OCI-LY7 (cell line): ENCODE measurements around the gene EMC6. TPM values are rescaled to one million over a fixed set of nuclear protein-coding genes. Genes with fewer than 3 reads are reported as not detected.

ENCODE experiments used
- BruUV-seq: library from RNA; stranded (reverse); fragments of 400-500 nt; replicated peaks from 2 replicates; lab custom pipeline; 2021; lab: Mats Ljungman, UMichigan
- CTCF ChIA-PET: fragments of 300-600 bp; sonication (Branson Sonifier 250); formaldehyde crosslinking; loops from one replicate; lab custom pipeline; 2022; ENCODE audit warnings: antibody characterized with exemption; ENCODE audit not compliant: unreplicated experiment; lab: Charles Lee
- POLR2A ChIA-PET: fragments of 300-600 bp; sonication (Branson Sonifier 250); formaldehyde crosslinking; loops from one replicate; lab custom pipeline; 2022; ENCODE audit warnings: antibody characterized with exemption; lab: Charles Lee
- DNase-seq: peaks from one replicate; pipeline ENCODE4 v3.0.0-alpha.2; 2015; ENCODE audit warnings: low spot score
- H2AFZ ChIP-seq: fragments of 200-600 bp; sonication (generic), shearing (Covaris generic); 2 replicates; pipeline ENCODE4 v1.6.1; 2014; ENCODE audit warnings: mild to moderate bottlenecking, antibody characterized with exemption, low read length, moderate library complexity
- H3K27ac ChIP-seq: fragments of 200-600 bp; sonication (generic); 2 replicates; pipeline ENCODE4 v1.5.1; 2014; ENCODE audit warnings: mixed run types, low read depth, mild to moderate bottlenecking, moderate library complexity, low read length, inconsistent platforms; ENCODE audit not compliant: poor library complexity, severe bottlenecking
- H3K36me3 ChIP-seq: fragments of 200-600 bp; sonication (generic); 2 replicates; pipeline ENCODE4 v1.6.1; 2014; ENCODE audit warnings: mild to moderate bottlenecking, antibody characterized with exemption, low read length, moderate library complexity, mixed read lengths; ENCODE audit not compliant: insufficient read depth
- H3K4me1 ChIP-seq: fragments of 200-600 bp; sonication (generic); 2 replicates; pipeline ENCODE4 v1.5.1; 2014; ENCODE audit warnings: mild to moderate bottlenecking, low read length; ENCODE audit not compliant: insufficient read depth, poor library complexity, severe bottlenecking
- H3K4me2 ChIP-seq: fragments of 200-600 bp; sonication (generic); 2 replicates; pipeline ENCODE4 v1.6.1; 2014; ENCODE audit warnings: mild to moderate bottlenecking, low read length
- H3K4me3 ChIP-seq: fragments of 200-600 bp; sonication (generic); 2 replicates; pipeline ENCODE4 v1.5.1; 2014; ENCODE audit warnings: mild to moderate bottlenecking, low read depth, low read length; ENCODE audit not compliant: poor library complexity, severe bottlenecking
- H3K79me2 ChIP-seq: fragments of 200-600 bp; sonication (generic); 2 replicates; pipeline ENCODE4 v1.6.1; 2016; ENCODE audit warnings: low read depth, mild to moderate bottlenecking, low read length, moderate library complexity, mixed read lengths; ENCODE audit not compliant: insufficient read depth
- H3K9me2 ChIP-seq: fragments of 200-600 bp; sonication (generic); 2 replicates; pipeline ENCODE4 v1.6.1; 2016; ENCODE audit warnings: mild to moderate bottlenecking, low read length, mixed read lengths; ENCODE audit not compliant: insufficient read depth
- H3K9me3 ChIP-seq: fragments of 200-600 bp; sonication (generic); 2 replicates; pipeline ENCODE4 v1.6.1; 2014; ENCODE audit warnings: mild to moderate bottlenecking, mixed run types, low read length, mixed read lengths
- H4K20me1 ChIP-seq: fragments of 200-600 bp; sonication (generic); 2 replicates; pipeline ENCODE4 v1.6.1; 2014; ENCODE audit warnings: mild to moderate bottlenecking, antibody characterized with exemption, low read length, moderate library complexity, mixed read lengths; ENCODE audit not compliant: insufficient read depth
- EZH2phosphoT487 ChIP-seq: fragments of 200-600 bp; sonication (generic); IDR thresholded peaks from 2 replicates; pipeline ENCODE4 v1.6.1; 2018; ENCODE audit warnings: low read depth, borderline replicate concordance, mild to moderate bottlenecking, mixed run types, antibody characterized with exemption, low read length, moderate library complexity, mixed read lengths
- intact Hi-C: fragments of 100-400 bp; cut with micrococcal nuclease; formaldehyde crosslinking; loops from one replicate; pipeline ENCODE4 v1.10.0; 2022; ENCODE audit not compliant: unreplicated experiment
- total RNA-seq, 2 experiments: library from RNA; depleted of rRNA in 1 of 2; stranded (reverse); fragments of >200 nt in 1 of 2; shearing (Covaris generic) in 1 of 2; gene quantifications; 2 replicates each; pipeline ENCODE4 v1.2.3, GENCODE V29; 2014 to 2022
- TF ChIP-seq, protein P1 (sequence below): fragments of 200-600 bp; sonication (generic); conservative IDR thresholded peaks from 2 replicates; pipeline ENCODE4 v1.5.1; 2014; ENCODE audit warnings: mild to moderate bottlenecking, antibody characterized with exemption, low read length, moderate library complexity, mixed read lengths

The EMC6 gene
- total RNA-seq, 2 experiments from 2014 or later: 36.0 to 54.6 TPM

DNA sequence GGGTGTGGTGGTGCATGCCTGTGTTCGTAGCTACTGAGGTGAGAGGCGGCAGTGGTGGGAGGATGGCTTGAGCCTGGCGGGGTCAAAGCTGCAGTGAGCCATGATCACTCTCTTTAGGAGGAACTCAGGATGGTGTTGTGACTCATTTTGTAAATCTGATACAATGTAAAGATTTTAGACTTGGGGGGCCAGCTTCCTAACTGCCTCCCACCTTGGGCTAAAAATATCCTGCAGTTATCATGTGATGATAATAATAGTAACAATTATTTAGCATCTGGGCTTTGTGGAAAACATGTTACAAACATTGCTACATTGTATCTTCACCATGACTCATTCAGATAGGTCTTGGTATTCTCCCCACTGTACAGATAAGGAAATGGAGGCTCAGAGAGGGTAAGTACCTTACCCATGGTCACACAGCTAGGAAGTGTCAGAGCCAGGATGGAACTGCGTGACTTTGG lies 24.7 kb upstream of the EMC6 start:
- no TSS peak for BruUV-seq
- Histone ChIP-seq H3K4me1 (peaks cover 41% of the 10 kb centered on the region), H2AFZ (no peak overlapping the region), H3K36me3 (peaks cover 7% of the 10 kb centered on the region; the same call in 1 of the 2 replicates), H3K27ac (no peak overlapping the region), H3K9me3 (no peaks in the 10 kb centered on the region), H4K20me1 (no peaks in the 10 kb centered on the region), H3K9me2 (no peaks in the 10 kb centered on the region), H3K4me3 (no peak overlapping the region), H3K4me2 (no peak overlapping the region), H3K79me2 (no peaks in the 10 kb centered on the region)
- CTCF ChIA-PET: no interaction called here
- TF ChIP-seq EZH2phosphoT487: no peak
- TF ChIP-seq, protein P1, sequence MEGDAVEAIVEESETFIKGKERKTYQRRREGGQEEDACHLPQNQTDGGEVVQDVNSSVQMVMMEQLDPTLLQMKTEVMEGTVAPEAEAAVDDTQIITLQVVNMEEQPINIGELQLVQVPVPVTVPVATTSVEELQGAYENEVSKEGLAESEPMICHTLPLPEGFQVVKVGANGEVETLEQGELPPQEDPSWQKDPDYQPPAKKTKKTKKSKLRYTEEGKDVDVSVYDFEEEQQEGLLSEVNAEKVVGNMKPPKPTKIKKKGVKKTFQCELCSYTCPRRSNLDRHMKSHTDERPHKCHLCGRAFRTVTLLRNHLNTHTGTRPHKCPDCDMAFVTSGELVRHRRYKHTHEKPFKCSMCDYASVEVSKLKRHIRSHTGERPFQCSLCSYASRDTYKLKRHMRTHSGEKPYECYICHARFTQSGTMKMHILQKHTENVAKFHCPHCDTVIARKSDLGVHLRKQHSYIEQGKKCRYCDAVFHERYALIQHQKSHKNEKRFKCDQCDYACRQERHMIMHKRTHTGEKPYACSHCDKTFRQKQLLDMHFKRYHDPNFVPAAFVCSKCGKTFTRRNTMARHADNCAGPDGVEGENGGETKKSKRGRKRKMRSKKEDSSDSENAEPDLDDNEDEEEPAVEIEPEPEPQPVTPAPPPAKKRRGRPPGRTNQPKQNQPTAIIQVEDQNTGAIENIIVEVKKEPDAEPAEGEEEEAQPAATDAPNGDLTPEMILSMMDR: no peak
- POLR2A ChIA-PET: interaction anchor here (0.6 to 1.2 kb wide), 2 partner anchors 15 to 86 kb away, joined by 3 to 6 read pairs; partner anchors contain the start of gene TRPV3
- no peak for DNase-seq
- intact Hi-C loops: no loop called here

DNA sequence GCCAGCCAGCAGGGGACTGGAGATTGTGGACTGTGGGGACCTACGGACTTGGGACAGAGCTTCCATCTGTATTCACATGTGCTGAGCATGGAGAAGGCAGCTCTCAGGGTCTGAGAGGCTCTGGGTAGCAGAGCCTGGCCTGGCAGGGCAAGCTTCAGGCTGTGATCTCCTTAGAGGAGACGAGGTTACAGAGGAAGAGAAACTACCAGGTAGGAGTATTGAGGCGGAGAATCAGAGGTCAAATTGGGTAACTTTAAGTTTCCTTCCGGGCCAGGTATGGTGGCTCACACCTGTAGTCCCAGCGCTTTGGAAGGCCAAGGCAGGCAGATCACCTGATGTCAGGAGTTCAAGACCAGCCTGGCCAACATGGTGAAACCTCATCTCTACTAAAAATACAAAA lies 23.3 kb upstream of the EMC6 start:
- TF ChIP-seq, protein P1: no peak
- TF ChIP-seq EZH2phosphoT487: no peak
- ChIA-PET POLR2A (interaction anchor here (0.6 kb wide), 1 partner anchor 10 kb away, joined by 4 read pairs; no protein-coding TSS in a partner anchor), CTCF (no interaction called here)
- Histone ChIP-seq H3K79me2 (no peaks in the 10 kb centered on the region), H3K9me2 (no peaks in the 10 kb centered on the region), H3K9me3 (no peaks in the 10 kb centered on the region), H4K20me1 (no peaks in the 10 kb centered on the region), H3K4me2 (peak overlapping the region; percentile 48), H3K4me1 (peaks cover 33% of the 10 kb centered on the region), H3K36me3 (peaks cover 7% of the 10 kb centered on the region; the same call in 1 of the 2 replicates), H3K4me3 (peak overlapping the region; percentile 14), H3K27ac (peak overlapping the region; percentile 79), H2AFZ (no peak overlapping the region; the same call in 1 of the 2 replicates)
- peak; percentile 60 for DNase-seq
- BruUV-seq: no TSS peak
- intact Hi-C loops: loop anchor here (5.0 kb wide), 1 partner anchor 598 kb away; no protein-coding TSS in a partner anchor

DNA sequence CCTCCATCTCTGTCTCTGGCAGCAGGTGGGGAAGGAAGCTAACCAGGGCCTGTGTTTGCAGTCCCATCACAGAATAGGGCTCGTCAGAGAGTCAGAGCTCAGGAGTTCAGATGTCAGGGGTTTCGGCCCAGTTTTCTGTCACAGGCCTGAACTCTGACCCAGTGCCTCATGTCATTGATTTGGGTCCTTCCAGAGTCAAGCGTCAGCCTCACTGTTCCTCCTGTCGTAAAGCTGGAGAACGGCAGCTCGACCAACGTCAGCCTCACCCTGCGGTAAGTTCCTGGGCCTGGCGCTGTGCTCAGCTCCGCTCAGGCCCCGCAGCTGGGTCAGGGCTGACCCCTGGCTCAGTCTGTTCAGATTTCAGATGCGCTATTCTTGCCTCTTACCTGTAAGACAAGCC lies 21.4 kb upstream of the EMC6 start:
- peaks cover 7% of the 10 kb centered on the region; the same call in 1 of the 2 replicates for H3K36me3 ChIP-seq
- DNase-seq: no peak
- no peaks in the 10 kb centered on the region for H3K9me3 ChIP-seq
- CTCF ChIA-PET: no interaction called here
- H4K20me1 ChIP-seq: no peaks in the 10 kb centered on the region
- no peaks in the 10 kb centered on the region for H3K9me2 ChIP-seq
- H3K4me2 ChIP-seq: no peak overlapping the region
- no peak overlapping the region for H2AFZ ChIP-seq
- no peaks in the 10 kb centered on the region for H3K79me2 ChIP-seq
- no TSS peak for BruUV-seq
- H3K4me1 ChIP-seq: peaks cover 32% of the 10 kb centered on the region
- no peak overlapping the region for H3K4me3 ChIP-seq
- TF ChIP-seq, protein P1: no peak
- no peak for TF ChIP-seq EZH2phosphoT487
- intact Hi-C loops: loop anchor here (2.0 to 5.0 kb wide), 3 partner anchors 44 to 600 kb away; no protein-coding TSS in a partner anchor
- POLR2A ChIA-PET: no interaction called here
- peak overlapping the region; percentile 79 for H3K27ac ChIP-seq
